ENCODE measurements around the gene FKBP2.
A peak's percentile ranks its signal among the peaks of the same experiment; 100 is the strongest.

Gene FKBP2

DNA sequence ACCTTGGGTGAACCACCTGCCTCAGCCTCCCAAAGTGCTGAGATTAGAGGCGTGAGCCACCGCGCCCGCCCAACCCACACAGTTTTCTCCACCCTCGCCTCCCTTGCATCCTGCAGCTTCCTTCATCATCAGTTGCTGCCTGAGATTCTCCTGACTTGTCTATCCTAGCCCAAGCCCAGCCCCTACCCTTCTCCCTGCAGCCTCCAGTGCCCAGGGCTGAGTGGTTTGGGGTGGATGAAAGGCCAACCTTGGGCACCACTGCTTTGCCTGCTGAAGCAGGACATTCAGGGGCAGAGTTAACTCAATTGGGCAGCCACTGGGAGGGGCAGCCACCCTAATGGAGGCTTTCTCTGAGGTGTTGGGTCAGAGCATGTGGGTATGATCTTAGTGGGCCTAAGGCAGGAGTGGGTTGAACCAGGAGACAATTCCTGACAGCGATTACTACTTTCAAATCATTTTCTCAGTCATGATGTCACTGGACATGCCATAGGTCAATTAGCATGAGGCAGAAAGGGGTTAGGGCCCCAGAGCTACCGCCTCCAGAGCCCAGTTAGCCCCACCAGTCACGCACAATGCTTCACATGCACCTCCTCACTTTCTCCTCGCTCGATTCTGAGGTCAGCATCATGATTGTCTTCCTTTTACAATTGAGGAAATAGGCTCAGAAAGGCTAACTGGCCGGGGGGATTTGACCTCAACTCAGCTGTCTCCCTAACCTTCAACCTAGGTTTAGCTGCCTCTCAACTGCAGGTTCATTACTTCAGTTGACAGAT, 1.0 kb upstream of the FKBP2 start:
- TF ChIP-seq, protein P1, sequence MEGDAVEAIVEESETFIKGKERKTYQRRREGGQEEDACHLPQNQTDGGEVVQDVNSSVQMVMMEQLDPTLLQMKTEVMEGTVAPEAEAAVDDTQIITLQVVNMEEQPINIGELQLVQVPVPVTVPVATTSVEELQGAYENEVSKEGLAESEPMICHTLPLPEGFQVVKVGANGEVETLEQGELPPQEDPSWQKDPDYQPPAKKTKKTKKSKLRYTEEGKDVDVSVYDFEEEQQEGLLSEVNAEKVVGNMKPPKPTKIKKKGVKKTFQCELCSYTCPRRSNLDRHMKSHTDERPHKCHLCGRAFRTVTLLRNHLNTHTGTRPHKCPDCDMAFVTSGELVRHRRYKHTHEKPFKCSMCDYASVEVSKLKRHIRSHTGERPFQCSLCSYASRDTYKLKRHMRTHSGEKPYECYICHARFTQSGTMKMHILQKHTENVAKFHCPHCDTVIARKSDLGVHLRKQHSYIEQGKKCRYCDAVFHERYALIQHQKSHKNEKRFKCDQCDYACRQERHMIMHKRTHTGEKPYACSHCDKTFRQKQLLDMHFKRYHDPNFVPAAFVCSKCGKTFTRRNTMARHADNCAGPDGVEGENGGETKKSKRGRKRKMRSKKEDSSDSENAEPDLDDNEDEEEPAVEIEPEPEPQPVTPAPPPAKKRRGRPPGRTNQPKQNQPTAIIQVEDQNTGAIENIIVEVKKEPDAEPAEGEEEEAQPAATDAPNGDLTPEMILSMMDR (IDR thresholded peaks at IDR 0.05; ENCODE audit: control insufficient read depth, extremely low read depth, insufficient read depth) = no peak
- peak overlapping the region; percentile 96 for H3K4me3 ChIP-seq (ENCODE audit: low read depth, low read length)
- no peak for DNase-seq (ENCODE audit: low read depth)

DNA sequence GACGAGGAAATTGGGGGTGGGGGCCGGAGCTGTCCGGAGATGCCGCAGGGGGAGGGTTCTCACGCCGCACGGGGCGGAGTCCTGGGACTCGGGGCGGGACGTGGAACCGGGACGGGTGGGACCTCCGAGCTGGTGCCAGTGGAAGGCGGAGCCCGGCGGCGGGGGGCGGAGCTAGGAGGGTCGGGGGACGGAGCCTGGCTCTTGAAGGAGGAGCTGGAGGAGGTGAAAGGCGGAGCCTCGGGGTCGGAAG, 271 bp downstream of the FKBP2 start:
- TF ChIP-seq, protein P1 (IDR thresholded peaks at IDR 0.05; ENCODE audit: control insufficient read depth, extremely low read depth, insufficient read depth) = no peak
- peak overlapping the region; percentile 96 for H3K4me3 ChIP-seq (ENCODE audit: low read depth, low read length)
- peak; percentile 95 for DNase-seq (ENCODE audit: low read depth)

DNA sequence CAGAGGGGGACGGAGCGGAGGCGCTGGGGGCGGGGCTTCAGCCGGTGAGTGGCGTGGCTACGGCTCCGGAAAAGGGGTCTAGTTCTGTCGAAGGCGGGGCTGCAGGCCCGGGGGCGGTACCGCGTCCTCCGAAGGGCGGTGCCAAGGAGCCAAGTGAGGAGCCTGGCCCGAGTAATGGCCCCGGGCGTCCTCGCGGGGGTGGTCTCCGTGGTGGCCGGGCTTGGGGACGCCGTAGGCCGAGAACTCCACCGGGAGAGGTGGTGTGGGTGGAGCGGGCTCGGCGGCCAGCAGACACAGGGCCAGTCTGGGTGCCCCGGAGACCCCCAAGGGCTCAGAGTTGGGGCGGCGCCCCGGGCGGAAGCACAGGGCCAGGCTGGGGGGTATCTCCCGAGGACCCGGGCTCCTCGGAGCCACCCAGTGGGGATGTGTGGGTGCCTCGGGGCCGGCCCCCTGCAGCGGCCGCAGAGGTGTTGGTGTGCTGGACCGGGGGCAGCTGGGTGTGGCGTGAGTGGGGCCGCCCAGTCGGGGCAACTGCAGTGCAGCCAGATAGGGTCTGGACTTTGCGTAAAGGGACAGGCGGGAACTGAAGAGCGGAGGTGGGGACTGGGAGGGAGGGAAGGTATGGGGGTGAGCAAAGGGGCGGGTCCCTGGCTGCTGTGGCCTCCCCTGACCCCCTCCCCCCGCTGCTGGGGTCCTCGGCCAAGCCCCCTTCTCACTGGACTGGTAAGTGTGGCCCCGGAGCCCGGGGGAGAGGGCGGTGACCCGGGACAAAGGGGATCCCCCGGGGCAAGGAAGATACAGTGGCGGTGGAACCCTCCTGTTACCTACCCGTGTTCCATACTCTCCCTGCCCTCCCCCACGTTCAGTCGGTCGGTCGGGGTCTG, 838 bp downstream of the FKBP2 start:
- no peak for DNase-seq (ENCODE audit: low read depth)
- peak overlapping the region; percentile 96 for H3K4me3 ChIP-seq (ENCODE audit: low read depth, low read length)
- TF ChIP-seq, protein P1 (IDR thresholded peaks at IDR 0.05; ENCODE audit: control insufficient read depth, extremely low read depth, insufficient read depth) = no peak

DNA sequence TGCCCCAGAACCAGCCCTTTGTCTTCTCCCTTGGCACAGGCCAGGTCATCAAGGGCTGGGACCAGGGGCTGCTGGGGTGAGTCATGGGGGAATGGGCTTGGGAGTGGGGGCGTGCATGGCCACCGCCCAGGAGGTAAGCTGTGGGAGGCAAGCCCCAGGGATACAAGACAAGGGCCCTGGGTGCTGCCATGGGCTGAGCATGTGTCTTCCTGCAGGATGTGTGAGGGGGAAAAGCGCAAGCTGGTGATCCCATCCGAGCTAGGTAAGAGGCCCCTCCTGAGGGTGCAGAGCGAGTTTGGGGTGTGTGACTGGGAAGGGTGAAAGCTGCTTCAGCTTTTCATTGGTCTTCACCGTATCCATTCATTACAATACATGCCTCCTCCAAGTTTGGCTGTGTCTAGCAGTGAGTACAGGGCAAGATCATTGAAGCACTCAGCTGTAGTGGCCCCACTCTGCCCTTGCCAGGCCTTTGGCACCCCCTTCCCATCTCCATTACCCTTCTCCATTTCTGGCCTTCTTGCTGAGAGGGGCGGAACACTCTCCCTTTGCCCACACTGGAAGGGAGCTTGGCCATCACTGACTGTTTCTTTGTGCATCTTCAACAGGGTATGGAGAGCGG, 2.5 kb downstream of the FKBP2 start:
- TF ChIP-seq, protein P1 (IDR thresholded peaks at IDR 0.05; ENCODE audit: control insufficient read depth, extremely low read depth, insufficient read depth) = no peak
- no peak for DNase-seq (ENCODE audit: low read depth)
- H3K4me3 ChIP-seq (ENCODE audit: low read depth, low read length) = no peak overlapping the region

DNA sequence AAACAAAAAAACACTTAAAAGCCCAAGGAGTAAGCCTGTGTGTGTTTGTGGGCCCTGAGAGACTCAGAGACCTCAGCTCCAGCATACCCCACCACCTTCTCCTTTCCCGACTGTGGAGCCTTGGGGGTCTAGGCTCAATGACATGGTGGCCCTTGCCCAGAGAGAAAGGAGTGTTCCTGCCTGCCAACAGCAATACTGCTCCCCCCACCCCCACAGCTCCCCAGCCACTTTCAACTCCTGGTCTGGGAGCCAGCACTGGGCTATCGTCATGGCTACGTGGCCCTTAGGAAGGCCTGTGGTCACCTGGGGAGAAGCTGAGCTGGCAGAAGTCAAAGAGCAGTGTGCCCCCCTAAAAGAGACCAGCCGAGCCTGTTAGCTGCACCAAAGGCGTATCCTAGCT, 3.2 kb downstream of the FKBP2 start:
- no peak overlapping the region for H3K4me3 ChIP-seq (ENCODE audit: low read depth, low read length)
- no peak for DNase-seq (ENCODE audit: low read depth)
- TF ChIP-seq, protein P1 (IDR thresholded peaks at IDR 0.05; ENCODE audit: control insufficient read depth, extremely low read depth, insufficient read depth) = no peak

DNA sequence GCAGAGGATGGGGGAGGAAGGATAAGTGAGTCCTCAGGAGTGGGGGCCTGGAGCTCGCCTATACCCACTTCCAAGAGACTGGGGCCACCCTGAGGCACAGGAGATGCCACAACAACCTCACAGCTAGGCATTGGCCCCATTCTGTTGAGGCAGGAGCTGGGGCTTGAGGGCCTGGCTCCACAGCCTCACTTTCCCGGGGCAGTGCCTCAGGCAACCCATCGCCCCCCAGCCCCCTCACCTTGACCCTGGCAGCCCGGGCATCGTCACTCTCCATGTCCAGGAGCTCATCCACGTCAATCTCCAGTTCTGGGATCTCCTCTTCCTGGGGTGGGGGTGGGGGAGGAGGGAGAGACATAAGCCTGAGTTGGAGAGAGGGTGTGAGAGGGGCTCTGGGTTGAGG, 4.1 kb downstream of the FKBP2 start:
- H3K4me3 ChIP-seq (ENCODE audit: low read depth, low read length) = peak overlapping the region; percentile 96
- TF ChIP-seq, protein P1 (IDR thresholded peaks at IDR 0.05; ENCODE audit: control insufficient read depth, extremely low read depth, insufficient read depth) = no peak
- no peak for DNase-seq (ENCODE audit: low read depth)
